ENCODE data around the gene LMF1. TPM values are rescaled to one million over a fixed set of nuclear protein-coding genes. Genes with fewer than 3 reads are reported as not detected.
A peak's percentile ranks its signal among the peaks of the same experiment; 100 is the strongest.
"Not testable (repeated sequence)": the region's sequence is repeated elsewhere in the genome, so short reads cannot be mapped to it uniquely, and the experiment has no call there.

Gene LMF1
- polyA plus RNA-seq, 12 donors: 8.5 to 16.9 (median 11.0) TPM; not detected in 1

DNA sequence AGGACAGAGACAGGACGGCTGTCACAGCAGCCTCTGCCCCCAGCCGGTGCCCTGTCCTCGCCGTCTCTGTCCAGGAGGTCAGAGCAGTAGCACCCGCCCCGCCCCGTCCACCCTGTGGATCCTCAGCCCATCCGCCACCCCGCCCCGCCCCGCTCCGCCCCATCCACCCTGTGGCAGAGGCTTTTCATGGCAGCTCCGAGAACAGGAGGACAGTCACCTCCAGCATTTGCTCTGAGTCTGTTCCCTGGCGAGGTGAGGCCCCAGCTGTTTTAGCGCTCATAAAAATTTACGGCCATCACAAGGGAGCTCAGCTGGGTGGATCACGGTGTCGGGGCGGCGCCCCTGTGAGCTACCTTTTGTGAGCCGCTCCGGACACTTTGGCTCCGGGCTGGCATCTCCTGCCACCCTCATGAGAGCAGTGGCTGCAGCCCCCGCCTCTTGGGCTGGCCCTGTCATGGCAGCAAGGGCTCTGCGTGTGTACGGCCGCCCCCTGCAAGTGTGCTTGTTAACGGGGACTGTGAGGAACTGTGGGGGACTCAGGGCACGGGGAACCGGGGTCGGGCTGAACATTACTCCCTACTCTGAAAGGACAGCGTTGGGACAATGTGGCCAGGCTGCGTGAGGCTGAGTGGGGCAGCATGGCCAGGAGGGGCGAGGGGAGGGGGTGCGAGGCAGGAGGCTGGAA is 138.0 kb downstream of the LMF1 start:
- no peak for DNase-seq

DNA sequence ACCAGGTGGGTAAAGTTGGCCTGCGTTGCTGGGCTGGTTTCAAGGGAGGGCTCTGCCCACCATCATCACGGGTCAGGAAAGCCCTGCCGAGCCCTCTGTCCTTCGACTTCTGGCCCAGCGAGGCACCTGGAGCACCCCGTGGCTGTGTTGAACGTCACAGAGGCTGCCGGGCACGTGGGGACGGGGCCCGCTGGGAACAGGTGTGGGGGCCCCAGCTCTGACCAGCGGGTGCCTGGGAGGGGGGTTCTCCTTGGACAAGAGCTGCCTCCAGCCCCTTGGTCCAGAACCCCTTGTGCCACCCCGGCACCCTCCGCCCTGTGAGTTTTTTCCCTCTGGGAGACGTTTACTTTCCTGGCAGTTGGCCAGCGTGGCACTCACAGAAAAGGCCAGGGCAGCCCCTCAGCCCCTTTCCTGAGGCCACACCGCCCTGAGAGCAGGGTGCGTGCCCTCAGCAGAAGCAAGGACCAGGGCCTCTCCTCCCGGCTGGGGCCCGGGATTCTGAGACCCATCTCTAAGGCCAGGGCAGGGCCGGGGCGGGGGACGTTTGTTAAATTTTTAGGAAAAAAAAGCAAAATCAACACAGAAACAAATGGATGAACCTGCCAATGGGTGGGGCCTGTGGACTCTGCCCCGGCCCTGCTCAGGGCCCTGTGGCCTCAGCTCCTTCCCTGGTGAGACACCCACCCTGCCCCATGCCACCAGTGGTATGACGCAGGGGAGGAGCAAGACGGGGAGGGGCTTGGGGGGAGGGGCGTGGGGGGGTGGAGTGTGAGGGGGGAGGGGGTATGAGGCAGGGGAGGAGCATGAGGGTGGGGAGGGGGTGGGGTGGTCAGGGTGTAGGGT is 139.0 kb downstream of the LMF1 start:
- no peak for DNase-seq

DNA sequence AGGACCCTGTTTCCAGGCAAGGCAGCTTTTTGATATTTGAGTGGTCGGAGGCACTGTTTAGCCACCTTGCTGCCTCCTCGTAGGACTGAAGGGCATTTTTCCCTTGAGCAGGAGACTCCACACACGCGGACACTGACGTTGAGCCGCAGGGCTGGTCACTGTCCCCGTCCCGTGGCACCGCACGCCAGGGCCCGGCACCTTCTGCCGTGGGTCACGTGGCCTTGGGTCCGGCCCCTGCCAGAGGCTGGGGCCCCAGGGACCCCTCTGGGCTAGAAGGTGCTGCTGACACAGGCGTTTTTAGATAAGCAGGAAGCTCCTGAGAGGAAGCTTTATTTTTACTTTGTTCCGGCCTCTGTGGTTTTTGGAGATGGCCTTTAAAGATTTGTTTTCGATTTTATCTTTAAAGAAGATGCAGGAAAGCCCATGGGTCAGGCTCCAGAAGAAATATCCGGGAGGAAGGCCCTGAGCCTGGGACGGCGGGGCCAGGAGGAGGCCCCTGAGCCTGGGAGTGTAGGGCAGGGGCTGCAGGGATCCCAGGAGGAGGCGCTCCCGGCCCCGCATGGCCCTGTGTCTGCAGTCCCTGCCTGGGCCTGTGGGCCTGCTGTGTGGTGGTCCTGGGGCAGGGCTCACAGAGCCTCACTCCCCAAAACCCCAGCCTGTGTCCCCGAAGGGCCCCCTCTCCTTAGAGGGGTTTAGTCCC is 139.8 kb downstream of the LMF1 start:
- DNase-seq: no peak

DNA sequence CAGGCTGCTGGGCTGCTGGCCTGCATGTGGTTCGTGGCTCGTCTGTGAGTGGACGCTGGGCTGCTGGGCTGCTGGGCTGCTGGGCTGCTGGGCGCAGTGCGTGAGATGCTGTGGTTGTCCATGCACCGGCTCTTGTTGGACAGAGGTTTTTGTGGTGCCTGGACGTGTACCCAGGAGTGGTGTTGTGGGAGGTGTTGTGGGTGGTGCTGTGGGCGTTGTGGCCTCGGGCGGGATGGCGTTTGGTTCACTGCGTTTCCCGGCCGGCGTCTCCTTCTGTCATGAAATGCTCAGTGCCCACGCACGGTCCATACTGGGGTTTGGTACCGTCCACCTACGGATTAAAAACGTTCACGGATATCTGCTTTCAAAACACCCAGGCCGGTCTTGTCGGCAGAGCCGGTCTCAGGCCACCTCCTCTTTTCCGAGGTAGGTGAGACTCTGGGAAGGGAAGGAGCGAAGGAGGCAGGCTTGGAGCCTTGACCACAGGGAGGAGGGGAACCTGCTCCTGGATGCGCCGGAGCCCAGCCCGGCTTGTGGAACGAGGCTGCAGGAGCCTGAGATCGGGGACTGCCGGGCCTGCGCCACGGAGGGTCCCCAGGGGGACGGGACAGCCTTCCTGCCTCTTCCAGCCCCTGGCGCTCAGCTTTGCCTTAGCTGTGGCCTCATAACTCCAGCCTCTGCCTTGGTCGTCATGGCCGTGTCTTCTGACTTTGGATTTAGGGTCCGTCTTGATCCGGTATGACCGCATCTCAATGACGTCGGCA is 140.5 kb downstream of the LMF1 start:
- no peak for DNase-seq

DNA sequence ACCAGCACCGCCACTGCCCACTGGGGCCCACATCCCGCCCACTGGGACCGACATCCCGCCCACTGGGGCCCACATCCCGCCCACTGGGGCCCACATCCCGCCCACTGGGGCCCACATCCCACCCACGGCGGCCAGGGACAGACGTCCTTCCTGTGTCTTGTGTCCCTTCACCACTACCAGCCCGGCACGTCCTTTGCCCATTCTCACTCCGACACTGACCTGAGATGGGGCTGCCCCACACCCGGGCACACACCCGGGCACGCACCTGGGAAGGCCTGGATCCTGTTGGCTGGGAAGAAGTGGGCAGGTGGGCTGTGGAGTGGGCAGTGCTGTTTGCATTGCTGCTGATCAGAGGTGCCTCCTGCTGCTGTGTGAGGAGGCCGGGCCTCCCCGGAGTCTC is 141.9 kb downstream of the LMF1 start:
- DNase-seq: no peak

DNA sequence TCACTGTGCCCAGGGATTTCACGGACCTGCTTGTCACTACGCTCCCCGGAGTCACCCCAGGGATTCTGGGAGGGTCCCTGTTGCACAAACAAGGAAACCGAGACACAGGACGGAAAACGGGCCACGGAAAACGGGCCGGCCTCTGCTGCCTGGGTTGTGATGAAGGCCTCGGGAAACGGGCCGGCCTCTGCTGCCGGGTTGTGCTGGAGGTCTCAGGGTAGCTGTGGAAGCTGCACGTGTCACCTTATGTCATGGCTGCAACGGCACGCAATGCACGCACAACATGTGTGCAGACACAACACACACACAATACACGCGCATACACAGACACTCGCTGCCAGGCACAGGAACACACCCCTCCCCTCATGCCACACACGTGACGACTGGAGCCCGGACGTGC is 143.3 kb downstream of the LMF1 start:
- no peak for DNase-seq

DNA sequence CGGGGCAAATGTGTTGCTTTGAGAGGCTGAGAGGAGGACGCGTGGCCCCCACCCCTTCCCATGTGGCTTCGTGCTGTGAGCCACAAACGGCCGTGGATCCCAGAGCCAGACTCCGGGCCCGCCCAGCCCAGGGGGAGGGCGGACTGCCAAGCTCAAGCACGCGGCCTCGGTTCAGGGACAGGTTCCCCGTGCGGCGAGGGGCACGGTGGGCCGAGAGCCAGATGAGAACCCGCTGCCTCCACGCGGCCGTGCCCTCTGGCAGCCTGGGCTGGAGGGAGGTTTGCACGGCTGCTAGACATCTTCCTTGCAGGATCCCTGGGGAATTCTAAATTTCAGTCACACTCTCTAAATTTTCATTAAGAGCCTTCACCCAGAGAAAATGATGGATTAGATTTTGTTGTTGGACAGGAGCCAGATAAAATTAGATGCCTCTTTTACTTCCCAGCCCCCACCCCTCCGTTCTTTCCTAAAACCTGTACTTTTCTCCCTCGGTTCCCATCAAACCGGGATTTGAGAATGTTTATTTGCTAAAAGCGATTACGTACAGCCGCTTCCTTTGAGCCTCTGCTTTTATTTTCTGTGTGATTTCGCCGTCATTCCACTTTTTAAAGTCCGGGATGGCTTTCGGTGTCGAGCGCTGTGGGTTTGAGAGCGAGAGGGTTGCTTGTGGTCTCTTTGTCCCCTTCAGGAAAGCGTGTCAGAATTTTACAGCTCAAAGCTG is 145.3 kb downstream of the LMF1 start:
- peak; percentile 45 for DNase-seq

DNA sequence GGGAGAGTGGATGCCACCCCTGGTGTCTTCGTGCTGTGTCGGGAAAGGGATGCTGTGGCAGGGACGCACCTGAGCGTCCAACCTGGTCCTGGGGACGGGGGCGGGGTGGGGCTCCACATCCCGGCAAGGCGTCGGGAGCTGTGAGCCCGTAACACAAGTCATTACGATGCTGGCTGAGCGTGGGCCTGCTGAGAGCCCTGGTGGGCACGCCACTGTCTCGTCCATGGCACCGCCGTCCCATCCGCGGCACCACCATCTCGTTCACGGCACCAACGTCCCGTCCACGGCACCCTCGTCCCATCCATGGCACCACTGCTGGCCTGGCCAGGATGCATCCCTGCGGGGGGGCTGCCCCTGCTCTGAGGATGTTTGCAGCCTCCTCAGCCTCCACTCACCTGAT is 146.2 kb downstream of the LMF1 start:
- no peak for DNase-seq

DNA sequence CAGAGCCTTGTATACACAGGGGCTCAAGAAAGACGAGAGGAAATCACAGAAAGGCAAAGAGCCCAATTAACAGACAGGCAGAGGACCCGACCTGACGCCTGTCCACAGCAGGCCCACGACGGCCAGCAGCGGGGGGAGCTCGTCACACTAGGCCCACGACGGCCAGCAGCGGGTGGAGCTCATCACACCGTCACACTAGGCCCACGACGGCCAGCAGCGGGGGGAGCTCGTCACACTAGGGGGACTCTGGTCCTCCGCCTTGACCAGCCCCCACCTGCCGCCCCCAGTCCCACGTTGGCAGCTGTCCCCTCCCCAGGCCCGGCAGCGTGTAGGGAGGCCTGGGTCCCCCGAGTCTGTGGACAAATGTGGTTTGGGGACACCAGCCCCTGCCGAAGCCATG is 146.6 kb downstream of the LMF1 start:
- no peak for DNase-seq

DNA sequence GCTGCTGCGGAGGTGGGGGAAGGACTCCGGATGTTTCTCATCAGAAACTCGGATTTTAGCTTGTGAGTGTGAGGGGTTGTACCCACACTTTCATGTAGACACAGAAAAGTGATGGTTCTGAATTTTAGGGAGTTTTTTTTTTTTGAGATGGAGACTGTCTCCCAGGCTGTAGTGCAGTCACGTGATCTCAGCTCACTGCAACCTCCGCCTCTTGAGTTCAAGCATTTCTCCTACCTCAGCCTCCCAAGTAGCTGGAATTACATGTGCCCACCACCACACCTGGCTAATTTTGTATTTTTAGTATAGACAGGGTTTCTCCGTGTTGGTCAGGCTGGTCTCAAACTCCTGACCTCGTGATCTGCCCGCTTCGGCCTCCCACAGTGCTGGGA is 147.9 kb downstream of the LMF1 start:
- no peak for DNase-seq

DNA sequence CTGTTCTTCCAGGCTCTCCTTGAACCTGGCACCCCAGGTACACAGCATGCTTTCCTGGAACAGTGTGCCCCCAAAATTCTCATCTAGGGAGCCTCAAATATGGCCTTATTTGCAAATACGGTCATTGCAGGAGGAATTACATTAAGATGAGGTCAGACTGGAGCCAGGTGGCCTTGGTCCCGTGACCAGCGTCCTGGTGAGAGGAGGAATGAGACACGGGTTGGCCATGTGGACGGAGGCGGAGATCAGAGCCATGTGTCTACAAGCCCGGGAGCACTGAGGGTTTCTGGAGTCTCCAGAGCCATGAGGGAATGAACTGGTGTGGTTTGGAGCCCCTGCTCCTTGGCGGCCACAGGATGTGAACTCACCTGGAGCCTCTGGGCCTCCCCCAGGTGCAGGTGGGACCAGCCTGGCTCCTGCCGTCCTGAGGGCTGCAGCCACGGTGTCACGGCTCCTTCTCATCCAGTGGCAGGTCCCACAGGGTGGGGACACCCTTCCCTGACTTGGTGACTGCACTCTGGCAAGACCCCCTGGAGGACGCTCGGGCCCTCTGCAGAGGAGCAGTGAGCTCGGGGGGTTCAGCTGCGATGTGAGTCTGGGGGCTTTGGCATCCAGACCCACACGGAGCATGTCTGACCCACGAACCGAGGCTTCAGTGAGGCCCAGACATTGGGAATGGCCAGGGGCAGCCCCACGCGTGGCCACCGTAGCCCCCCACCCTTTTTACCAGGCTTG is 148.4 kb downstream of the LMF1 start:
- no peak for DNase-seq

DNA sequence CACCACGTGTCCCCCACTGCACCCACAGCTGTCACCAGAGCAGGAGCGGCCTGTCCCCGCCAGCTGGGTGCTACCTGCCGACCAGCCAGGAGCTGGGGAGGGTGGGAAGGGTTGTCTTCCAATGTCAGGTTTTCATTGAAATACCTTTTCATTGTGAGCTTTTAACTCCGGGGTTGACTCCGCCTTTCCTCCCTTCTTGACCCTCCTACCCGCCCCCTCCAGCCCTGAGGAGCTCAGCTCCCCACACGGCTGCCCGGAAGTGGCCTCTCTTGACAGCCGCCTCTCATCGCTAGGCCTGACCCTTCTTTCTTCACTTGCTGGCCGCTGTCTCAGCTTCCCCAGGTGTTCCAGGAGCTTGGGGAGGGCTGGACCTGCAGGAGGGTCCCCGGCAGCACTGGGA is 149.0 kb downstream of the LMF1 start:
- DNase-seq: no peak

DNA sequence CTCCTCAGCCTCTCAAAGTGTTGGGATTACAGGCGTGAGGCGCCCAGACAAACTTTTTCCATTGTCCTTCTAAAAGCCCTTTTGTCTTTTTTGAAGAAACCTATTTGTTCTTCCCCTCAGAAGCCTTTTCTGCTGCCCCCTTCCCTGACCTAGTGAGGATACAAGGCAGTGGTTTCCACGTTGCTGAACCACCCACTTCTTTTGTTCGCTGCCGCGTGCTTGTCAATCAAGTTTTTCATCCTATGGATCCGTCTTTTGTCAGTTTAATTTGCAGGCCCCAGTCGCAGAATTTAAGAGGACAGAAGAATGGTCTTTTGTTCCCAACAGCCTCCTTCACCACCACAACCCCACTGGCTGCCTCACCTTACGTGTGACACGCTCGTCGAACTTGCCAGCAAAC is 150.0 kb downstream of the LMF1 start:
- no peak for DNase-seq

DNA sequence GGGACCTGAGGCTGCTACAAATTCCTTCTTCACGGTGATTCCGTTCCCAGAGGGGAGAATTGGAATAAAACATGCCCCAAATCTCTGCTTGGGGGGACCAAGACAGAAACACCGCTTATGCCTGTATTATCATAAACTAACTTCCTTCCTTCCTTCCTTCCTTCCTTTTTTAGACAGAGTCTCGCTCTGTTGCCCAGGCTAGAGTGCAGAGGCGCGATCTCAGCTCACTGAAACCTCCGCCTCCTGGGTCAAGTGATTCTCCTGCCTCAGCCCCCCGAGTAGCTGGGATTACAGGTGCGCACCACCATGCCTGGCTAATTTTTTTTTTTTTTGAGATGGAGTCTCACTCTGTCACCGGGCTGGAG is 150.8 kb downstream of the LMF1 start:
- DNase-seq: not testable (repeated sequence)

DNA sequence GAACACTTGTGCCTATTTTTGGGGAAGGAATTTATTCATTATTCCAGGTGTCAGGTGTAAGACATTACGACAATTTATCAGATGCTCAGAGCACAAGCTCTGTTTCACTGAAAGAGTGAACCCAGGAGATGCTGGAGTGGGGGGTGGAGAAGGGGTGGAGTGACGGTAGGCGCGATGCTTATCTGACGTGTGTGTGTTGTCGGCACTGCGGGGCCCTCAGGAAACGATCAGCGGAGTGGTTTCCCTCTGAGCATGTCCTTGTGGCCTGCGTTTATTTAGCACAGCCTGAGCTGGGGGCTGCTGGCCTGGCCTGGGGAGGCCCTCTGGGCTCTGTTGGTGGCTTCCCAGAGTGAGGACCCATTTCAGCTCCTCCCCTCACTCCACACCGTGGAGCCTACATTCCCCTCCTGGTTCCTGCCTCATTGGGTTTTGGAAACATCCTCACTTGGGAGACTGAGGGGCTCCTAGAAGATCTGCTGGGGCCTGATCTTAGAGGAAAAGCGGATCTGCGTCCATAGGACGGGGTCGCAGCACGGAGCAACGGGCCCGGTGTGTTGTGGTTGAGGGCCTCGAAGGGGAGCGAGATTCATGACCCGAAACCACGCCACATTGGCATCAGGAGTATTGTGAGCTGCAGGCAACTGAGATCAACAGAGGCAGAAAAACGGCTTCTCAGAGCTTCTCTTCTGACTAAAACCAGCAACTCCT is 151.3 kb downstream of the LMF1 start:
- DNase-seq: no peak

DNA sequence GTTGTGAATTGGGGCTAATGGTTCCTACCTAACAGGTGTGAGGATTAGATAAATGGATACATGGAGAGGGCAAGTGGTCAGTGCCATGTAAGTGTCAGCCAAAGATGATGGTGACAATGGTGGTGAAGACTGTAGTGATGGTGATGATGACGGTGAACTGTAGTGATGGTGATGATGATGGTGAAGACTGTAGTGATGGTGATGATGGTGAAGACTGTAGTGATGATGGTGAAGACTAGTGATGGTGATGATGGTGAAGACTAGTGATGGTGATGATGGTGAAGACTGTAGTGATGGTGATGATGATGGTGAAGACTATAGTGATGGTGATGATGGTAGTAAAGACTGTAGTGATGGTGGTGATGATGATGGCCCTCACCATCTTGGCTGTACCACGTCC is 152.2 kb downstream of the LMF1 start:
- no peak for DNase-seq

DNA sequence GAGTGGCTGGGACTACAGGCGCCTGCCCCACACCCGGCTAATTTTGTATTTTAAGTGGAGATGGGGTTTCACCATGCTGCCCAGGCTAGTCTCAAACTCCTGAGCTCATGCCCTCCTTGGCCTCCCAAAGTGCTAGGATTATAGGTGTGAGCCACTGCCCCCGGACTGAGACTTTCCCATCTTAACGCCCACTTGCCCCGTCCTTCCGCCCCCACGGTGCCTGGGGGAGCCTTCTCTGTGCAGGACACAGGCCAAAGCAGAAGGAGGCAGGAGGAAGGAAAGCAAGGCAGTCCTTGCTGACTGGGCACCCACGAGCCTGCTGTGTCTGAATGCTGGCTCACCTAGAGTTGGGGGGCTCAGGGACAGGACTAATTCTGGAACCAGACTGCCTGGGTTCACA is 152.7 kb downstream of the LMF1 start:
- no peak for DNase-seq

DNA sequence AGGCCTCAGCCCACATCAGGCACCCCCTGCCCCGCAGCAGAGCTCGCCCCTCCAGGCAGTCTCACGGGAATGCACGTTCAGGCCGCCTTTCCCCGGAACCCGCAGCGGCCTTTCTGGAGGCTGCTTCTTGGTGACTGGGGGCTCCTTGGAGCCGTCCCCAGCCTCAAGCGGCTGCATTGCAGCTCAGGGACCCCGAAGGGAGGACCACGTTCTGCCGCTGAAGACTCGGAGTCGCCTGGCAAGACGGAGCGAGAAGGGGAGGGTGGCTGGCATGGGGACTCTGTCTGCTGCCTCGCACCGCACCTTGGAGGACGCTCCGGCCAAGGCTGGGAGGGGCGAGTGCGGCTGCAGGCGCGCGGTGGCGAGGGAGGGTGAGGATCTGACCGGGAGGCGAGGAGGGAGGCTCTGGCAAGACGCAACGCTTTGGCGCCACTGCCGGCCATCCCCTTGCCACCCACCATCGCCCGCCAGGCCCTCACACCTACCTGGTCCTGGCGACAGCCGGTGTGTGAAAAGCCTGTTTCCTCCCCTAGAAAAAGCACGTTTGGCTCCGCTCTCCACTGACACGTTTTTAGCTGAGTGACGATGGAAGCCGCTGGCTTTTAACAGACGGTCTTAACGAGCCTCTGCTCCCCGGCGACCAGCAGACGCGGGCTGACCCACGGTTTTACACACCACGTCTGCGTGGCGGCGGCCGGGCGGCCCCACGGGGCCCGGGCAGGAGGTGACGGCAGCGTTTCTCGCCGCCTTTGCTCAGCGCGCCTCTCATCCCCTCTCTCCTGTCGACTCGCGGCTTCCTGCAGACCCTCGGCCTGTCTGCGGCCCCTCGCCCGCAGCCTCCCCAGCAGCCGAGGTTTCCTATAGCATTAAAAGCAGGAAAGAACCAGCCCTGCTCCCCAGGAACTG is 153.5 kb downstream of the LMF1 start:
- no peak for DNase-seq

DNA sequence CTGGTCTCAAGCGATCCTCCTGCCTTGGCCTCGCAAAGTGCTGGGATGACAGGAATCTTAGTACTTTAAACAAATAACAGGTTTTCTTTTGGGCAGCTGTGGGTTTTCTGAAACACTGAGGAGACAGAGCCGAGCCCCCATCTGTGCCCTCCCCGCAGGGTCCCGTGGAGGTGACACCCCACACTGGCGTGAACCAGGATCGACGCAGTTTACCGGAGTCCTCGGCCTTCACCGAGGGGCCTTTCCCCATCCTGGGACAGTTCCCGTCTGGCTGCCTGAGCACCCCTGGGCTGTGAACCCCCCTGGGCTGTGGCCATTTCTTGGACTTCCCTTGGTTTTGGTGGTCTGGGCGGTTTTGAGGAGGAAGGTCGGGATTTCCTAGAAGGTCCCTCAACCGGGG is 154.9 kb downstream of the LMF1 start:
- DNase-seq: no peak

All from muscle of arm (tissue), 12 donors.